NCI-H1694 (cell line): Measurements from ENCODE around the gene TMEM92.

Experiments used
- DNase-seq: peaks from one replicate; lab custom pipeline; 2025; lab: John Stamatoyannopoulos, UW

TMEM92 gene

GRCh38 chr17:50328363-50329325 is 54.4 kb downstream of the TMEM92 start:
- DNase-seq, result no peak

- DNase-seq, result no peak
Observed at GRCh38 chr17:50329716-50330115, 55.5 kb downstream of the TMEM92 start.

GRCh38 chr17:50330151-50330775 is 56.0 kb downstream of the TMEM92 start:
- no peak for DNase-seq
